RWPE2 (cell line): ENCODE measurements around the gene AMH.

ENCODE experiments used
- ATAC-seq: fragments of 200-7000 bp; cut with Tn5 transposase; 3 replicates; pipeline ENCODE4 v1.9.1; 2021; ENCODE audit warnings: low read depth
- DNase-seq: peaks from one replicate; pipeline ENCODE4 v3.0.0-alpha.2; 2020; ENCODE audit warnings: low spot score
- H3K27ac ChIP-seq: fragments of 450-650 bp; 2 replicates; pipeline ENCODE4 v1.5.1; 2017; ENCODE audit warnings: mild to moderate bottlenecking; ENCODE audit not compliant: poor library complexity, severe bottlenecking
- H3K27me3 ChIP-seq: fragments of 250-450 bp; sonication (Bioruptor Pico); 2 replicates; pipeline ENCODE4 v1.5.1; 2021; ENCODE audit warnings: mild to moderate bottlenecking, moderate library complexity; ENCODE audit not compliant: insufficient read depth, poor library complexity, severe bottlenecking
- H3K36me3 ChIP-seq: fragments of 250-450 bp; sonication (Bioruptor Pico); 2 replicates; pipeline ENCODE4 v1.5.1; 2020; ENCODE audit warnings: low read depth, mild to moderate bottlenecking, moderate library complexity
- H3K4me1 ChIP-seq: fragments of 250-450 bp; sonication (Bioruptor Pico); 2 replicates; pipeline ENCODE4 v1.5.1; 2021; ENCODE audit warnings: mild to moderate bottlenecking, moderate library complexity; ENCODE audit not compliant: insufficient read depth, poor library complexity, severe bottlenecking
- H3K4me3 ChIP-seq: fragments of 250-450 bp; sonication (Bioruptor Pico); 2 replicates; pipeline ENCODE4 v1.5.1; 2021; ENCODE audit warnings: mild to moderate bottlenecking, moderate library complexity; ENCODE audit not compliant: severe bottlenecking
- H3K9me3 ChIP-seq: fragments of 250-450 bp; sonication (Bioruptor Pico); 2 replicates; pipeline ENCODE4 v1.5.1; 2021; ENCODE audit warnings: mild to moderate bottlenecking, moderate library complexity; ENCODE audit not compliant: severe bottlenecking
- CTCF ChIP-seq: fragments of 450-650 bp; IDR thresholded peaks from one replicate; pipeline ENCODE4 v1.5.1; 2017; ENCODE audit warnings: mild to moderate bottlenecking, moderate library complexity; ENCODE audit not compliant: poor library complexity, severe bottlenecking

The AMH gene

GRCh38 chr19:2242092-2242537 lies 7.0 kb upstream of the AMH start:
- DNase-seq (no peak), ATAC-seq (no peak)
- TF ChIP-seq CTCF: no peak
- Histone ChIP-seq H3K27me3 (no peaks in the 10 kb centered on the region), H3K9me3 (no peaks in the 10 kb centered on the region), H3K4me3 (no peak overlapping the region), H3K4me1 (peaks cover 10% of the 10 kb centered on the region), H3K36me3 (peaks cover 78% of the 10 kb centered on the region), H3K27ac (no peak overlapping the region)

GRCh38 chr19:2242816-2243215 lies 6.3 kb upstream of the AMH start:
- Histone ChIP-seq H3K4me1 (peaks cover 10% of the 10 kb centered on the region), H3K4me3 (no peak overlapping the region), H3K36me3 (peaks cover 80% of the 10 kb centered on the region), H3K27ac (no peak overlapping the region), H3K27me3 (no peaks in the 10 kb centered on the region), H3K9me3 (no peaks in the 10 kb centered on the region)
- no peak for TF ChIP-seq CTCF
- DNase-seq (no peak), ATAC-seq (no peak)

GRCh38 chr19:2243274-2244124 lies 5.6 kb upstream of the AMH start:
- peaks cover 73% of the 10 kb centered on the region for H3K36me3 ChIP-seq
- ATAC-seq (no peak), DNase-seq (no peak)
- no peaks in the 10 kb centered on the region for H3K9me3 ChIP-seq
- peaks cover 4% of the 10 kb centered on the region for H3K4me1 ChIP-seq
- H3K27me3 ChIP-seq: no peaks in the 10 kb centered on the region
- H3K4me3 ChIP-seq: no peak overlapping the region
- TF ChIP-seq CTCF: no peak
- no peak overlapping the region for H3K27ac ChIP-seq

- Histone ChIP-seq H3K4me3 (no peak overlapping the region), H3K27me3 (no peaks in the 10 kb centered on the region), H3K4me1 (no peaks in the 10 kb centered on the region), H3K27ac (no peak overlapping the region), H3K36me3 (peaks cover 69% of the 10 kb centered on the region), H3K9me3 (no peaks in the 10 kb centered on the region)
- TF ChIP-seq CTCF: no peak
- no peak for ATAC-seq
- no peak for DNase-seq
These were observed 5.1 kb upstream of the AMH start for GRCh38 chr19:2244125-2244411.

- Histone ChIP-seq H3K27ac (no peak overlapping the region), H3K27me3 (no peaks in the 10 kb centered on the region), H3K4me3 (no peak overlapping the region), H3K4me1 (no peaks in the 10 kb centered on the region), H3K36me3 (peaks cover 69% of the 10 kb centered on the region), H3K9me3 (no peaks in the 10 kb centered on the region)
- DNase-seq: no peak
- ATAC-seq: no peak
- no peak for TF ChIP-seq CTCF
These were observed 4.6 kb upstream of the AMH start for GRCh38 chr19:2244486-2244885.
